Lung (tissue), 12 donors: ENCODE data around the gene CAMK2G. TPM values are rescaled to one million over a fixed set of nuclear protein-coding genes. Genes with fewer than 3 reads are reported as not detected.

ENCODE experiments used
- ATAC-seq: fragments of 200-7000 bp; cut with Tn5 transposase; one replicate; pipeline ENCODE4 v1.9.1; 2020; ENCODE audit warnings: moderate number of reproducible peaks; ENCODE audit not compliant: insufficient read depth, low FRiP score
- DNase-seq, 3 donors: peaks; one replicate each; pipeline ENCODE4 v3.0.0-alpha.2; 2013 to 2017
- H3K27ac ChIP-seq, 2 donors: one replicate each; pipeline ENCODE4 v1.5.1; 2013; ENCODE audit warnings: mild to moderate bottlenecking in 2 of 2, moderate library complexity in 2 of 2, control low read depth in 1 of 2, inconsistent platforms in 1 of 2, low read depth in 1 of 2, low read length in 1 of 2
- H3K27me3 ChIP-seq, 3 donors: one replicate each; pipeline ENCODE4 v1.5.1; 2013; ENCODE audit warnings: low read length in 2 of 3; ENCODE audit not compliant: control insufficient read depth in 3 of 3, insufficient read depth in 3 of 3
- H3K36me3 ChIP-seq, 4 donors: one replicate each; pipeline ENCODE4 v1.5.1; 2013; ENCODE audit warnings: low read length in 4 of 4, mild to moderate bottlenecking in 1 of 4, moderate library complexity in 1 of 4; ENCODE audit not compliant: control insufficient read depth in 4 of 4, insufficient read depth in 4 of 4
- H3K4me1 ChIP-seq, 5 donors: one replicate each; pipeline ENCODE4 v1.5.1; 2013; ENCODE audit warnings: low read length in 5 of 5, mild to moderate bottlenecking in 2 of 5, moderate library complexity in 1 of 5; ENCODE audit not compliant: control insufficient read depth in 5 of 5, insufficient read depth in 5 of 5
- H3K4me3 ChIP-seq: one replicate; pipeline ENCODE4 v1.5.1; 2013; ENCODE audit warnings: mild to moderate bottlenecking, control low read depth, moderate library complexity
- H3K9ac ChIP-seq, 2 donors: one replicate each; pipeline ENCODE4 v1.5.1; 2013; ENCODE audit warnings: low read length in 2 of 2, control low read depth in 1 of 2; ENCODE audit not compliant: insufficient read depth in 1 of 2
- H3K9me3 ChIP-seq, 4 donors: one replicate each; pipeline ENCODE4 v1.5.1; 2013; ENCODE audit warnings: low read length in 3 of 4, mild to moderate bottlenecking in 1 of 4, moderate library complexity in 1 of 4; ENCODE audit not compliant: control insufficient read depth in 4 of 4, insufficient read depth in 3 of 4
- CTCF ChIP-seq: IDR thresholded peaks from 2 replicates; pipeline ENCODE4 v1.5.1; 2012; ENCODE audit warnings: mild to moderate bottlenecking; ENCODE audit errors: control extremely low read depth, extremely low read depth
- WGBS, 2 donors: extraction: QIAGEN DNeasy Blood & Tissue Kit; methylation state at CpG; one replicate each; pipeline ENCODE4 v1.1.7; 2013; 5-methylcytosine and 5-hydroxymethylcytosine counted together
- polyA plus RNA-seq, 2 donors: library from polyadenylated mRNA; stranded (reverse); fragments of 200-250 nt; gene quantifications; one replicate each; pipeline ENCODE4 v1.2.1, GENCODE V29; 2013
- total RNA-seq, 2 donors: library from RNA; depleted of rRNA in 1 of 2; stranded (reverse); fragments of >200 nt in 1 of 2; gene quantifications; one replicate each; pipeline ENCODE4 v1.2.1, GENCODE V29; 2014 to 2021
- donor health status: control.
- donor health status: control.
- donor health status: Bipolar disorder and iron deficiency.
- donor health status: healthy.
- donor health status: DM: yes; HTN: yes; CAD: no.

Gene CAMK2G
- total and polyA plus RNA-seq, 4 donors: 15.8 to 41.1 (median 29.0) TPM

- 59 to 71% methylated on average over 5 of the region's 5 CpGs for WGBS, 2 donors
- Histone ChIP-seq H3K27ac (peak overlapping the region in 1 of 2 donors; percentile 34), H3K27me3 (no peaks in the 10 kb centered on the region), H3K4me3 (no peak overlapping the region), H3K4me1 (peaks cover 0 to 26% (median 0%) of the 10 kb centered on the region in 5 donors), H3K9ac (no peak overlapping the region), H3K9me3 (no peaks in the 10 kb centered on the region), H3K36me3 (peaks cover 0 to 27% (median 5%) of the 10 kb centered on the region in 4 donors)
- ATAC-seq (no peak), DNase-seq (no peak)
- TF ChIP-seq CTCF: no peak
Observed at GRCh38 chr10:73863039-73863817, 11.1 kb downstream of the CAMK2G start.

GRCh38 chr10:73862011-73862410 lies 12.3 kb downstream of the CAMK2G start:
- TF ChIP-seq CTCF: no peak
- Histone ChIP-seq H3K27me3 (no peaks in the 10 kb centered on the region), H3K36me3 (peaks cover 0 to 25% (median 5%) of the 10 kb centered on the region in 4 donors), H3K4me3 (no peak overlapping the region), H3K4me1 (peaks cover 0 to 26% (median 0%) of the 10 kb centered on the region in 5 donors), H3K27ac (no peak overlapping the region), H3K9ac (no peak overlapping the region), H3K9me3 (no peaks in the 10 kb centered on the region)
- no peak for ATAC-seq
- WGBS, 2 donors: 31 to 61% methylated on average over 8 of the region's 8 CpGs
- DNase-seq: no peak

GRCh38 chr10:73859784-73860491 lies 14.4 kb downstream of the CAMK2G start:
- H3K4me1 ChIP-seq: peaks cover 0 to 8% (median 0%) of the 10 kb centered on the region in 5 donors
- peaks cover 0 to 29% (median 8%) of the 10 kb centered on the region in 4 donors for H3K36me3 ChIP-seq
- H3K27me3 ChIP-seq: no peaks in the 10 kb centered on the region
- ATAC-seq (no peak), DNase-seq (no peak)
- TF ChIP-seq CTCF: no peak
- H3K9me3 ChIP-seq: no peaks in the 10 kb centered on the region
- H3K4me3 ChIP-seq: no peak overlapping the region
- no peak overlapping the region for H3K27ac ChIP-seq
- H3K9ac ChIP-seq: no peak overlapping the region
- WGBS, 2 donors: 84 to 93% methylated on average over 7 of the region's 7 CpGs
